Vagina (tissue), 2 donors: Measurements from ENCODE around the gene TNFSF8. TPM values are rescaled to one million over a fixed set of nuclear protein-coding genes. Genes with fewer than 3 reads are reported as not detected.

Experiments used
- DNase-seq, 2 donors: peaks; one replicate each; pipeline ENCODE4 v3.0.0-alpha.2; 2017; ENCODE audit errors: extremely low spot score in 2 of 2
- H3K27ac ChIP-seq: fragments of 200-600 bp; sonication (generic); one replicate; pipeline ENCODE4 v1.5.1; 2019
- H3K27me3 ChIP-seq: fragments of 200-600 bp; sonication (generic); one replicate; pipeline ENCODE4 v1.5.1; 2019
- H3K36me3 ChIP-seq, 2 donors: fragments of 200-600 bp; sonication (generic); one replicate each; pipeline ENCODE4 v1.5.1; 2017 to 2019
- H3K4me1 ChIP-seq: fragments of 200-600 bp; sonication (generic); one replicate; pipeline ENCODE4 v1.5.1; 2019
- H3K4me3 ChIP-seq, 2 donors: fragments of 200-600 bp; sonication (generic); 1 replicate in 1 of 2; 2 replicates in 1 of 2; pipeline ENCODE4 v1.5.1; 2016 to 2019
- H3K9me3 ChIP-seq: fragments of 200-600 bp; sonication (generic); one replicate; pipeline ENCODE4 v1.5.1; 2019
- CTCF ChIP-seq, 3 experiments: fragments of 450-650 bp in 2 of 3; fragments of 200-600 bp in 1 of 3; sonication (generic) in 1 of 3; IDR thresholded peaks; one replicate each; pipeline ENCODE4 v1.5.1; 2017 to 2019; ENCODE audit warnings: antibody characterized with exemption in 3 of 3, mild to moderate bottlenecking in 2 of 3, moderate library complexity in 2 of 3
- POLR2A ChIP-seq, 2 donors: fragments of 450-650 bp; IDR thresholded peaks; one replicate each; pipeline ENCODE4 v1.6.1; 2017; ENCODE audit warnings: antibody characterized with exemption in 2 of 2, mild to moderate bottlenecking in 2 of 2, moderate library complexity in 2 of 2
- POLR2AphosphoS5 ChIP-seq, 2 donors: sonication (generic); formaldehyde crosslinking; IDR thresholded peaks; one replicate each; pipeline ENCODE4 v1.9.0; 2017; ENCODE audit warnings: antibody characterized with exemption in 2 of 2, mild to moderate bottlenecking in 2 of 2, low read depth in 1 of 2; ENCODE audit not compliant: insufficient read depth in 1 of 2
- intact Hi-C: fragments of 100-400 bp; cut with DNase I; formaldehyde crosslinking; loops from one replicate; pipeline ENCODE4 v1.15.1; 2023
- total RNA-seq: library from RNA; depleted of rRNA; stranded (reverse); fragments of >200 nt; gene quantifications from one replicate; pipeline ENCODE4 v1.2.3, GENCODE V29; 2016

The TNFSF8 gene
- total RNA-seq, 1 donor from 2014 or later, result 4.2 TPM

- TF ChIP-seq POLR2A (IDR thresholded peaks at IDR 0.05), result no peak
- TF ChIP-seq CTCF (IDR thresholded peaks at IDR 0.05), result no peak
- no peak for TF ChIP-seq POLR2AphosphoS5 (IDR thresholded peaks at IDR 0.05; ENCODE audit: insufficient read depth in 1 of 2, low read depth in 1 of 2)
- Histone ChIP-seq H3K27ac (no peak overlapping the region), H3K4me1 (peaks cover 8% of the 10 kb centered on the region), H3K4me3 (no peak overlapping the region), H3K27me3 (no peaks in the 10 kb centered on the region), H3K36me3 (no peaks in the 10 kb centered on the region), H3K9me3 (no peaks in the 10 kb centered on the region)
- intact Hi-C loops, result no loop called here
- DNase-seq, result no peak
Observed at GRCh38 chr9:114899995-114900394, 30.4 kb downstream of the TNFSF8 start.

GRCh38 chr9:114899461-114899860, 30.9 kb downstream of the TNFSF8 start:
- no peak for DNase-seq
- Histone ChIP-seq H3K4me3 (no peak overlapping the region), H3K27ac (no peak overlapping the region), H3K27me3 (no peaks in the 10 kb centered on the region), H3K9me3 (no peaks in the 10 kb centered on the region), H3K36me3 (no peaks in the 10 kb centered on the region), H3K4me1 (peaks cover 13% of the 10 kb centered on the region)
- intact Hi-C loops, result no loop called here
- TF ChIP-seq CTCF (IDR thresholded peaks at IDR 0.05), result no peak
- TF ChIP-seq POLR2A (IDR thresholded peaks at IDR 0.05), result no peak
- no peak for TF ChIP-seq POLR2AphosphoS5 (IDR thresholded peaks at IDR 0.05; ENCODE audit: insufficient read depth in 1 of 2, low read depth in 1 of 2)

GRCh38 chr9:114898741-114899140, 31.6 kb downstream of the TNFSF8 start:
- peaks cover 13% of the 10 kb centered on the region for H3K4me1 ChIP-seq

GRCh38 chr9:114897196-114897595, 33.2 kb downstream of the TNFSF8 start:
- intact Hi-C loops, result no loop called here
- H3K9me3 ChIP-seq, result no peaks in the 10 kb centered on the region
- no peaks in the 10 kb centered on the region for H3K27me3 ChIP-seq
- H3K4me1 ChIP-seq, result peaks cover 13% of the 10 kb centered on the region
- TF ChIP-seq CTCF (IDR thresholded peaks at IDR 0.05) (no peak), POLR2AphosphoS5 (IDR thresholded peaks at IDR 0.05; ENCODE audit: insufficient read depth in 1 of 2, low read depth in 1 of 2) (no peak), POLR2A (IDR thresholded peaks at IDR 0.05) (no peak)
- no peaks in the 10 kb centered on the region for H3K36me3 ChIP-seq
- no peak overlapping the region for H3K4me3 ChIP-seq
- H3K27ac ChIP-seq, result no peak overlapping the region
- DNase-seq, result no peak

More at GRCh38 chr9:114898741-114899140, 31.6 kb downstream of the TNFSF8 start:
- no peak for TF ChIP-seq POLR2A (IDR thresholded peaks at IDR 0.05)
- no peak for TF ChIP-seq CTCF (IDR thresholded peaks at IDR 0.05)
- TF ChIP-seq POLR2AphosphoS5 (IDR thresholded peaks at IDR 0.05; ENCODE audit: insufficient read depth in 1 of 2, low read depth in 1 of 2), result no peak
- Histone ChIP-seq H3K27me3 (no peaks in the 10 kb centered on the region), H3K36me3 (no peaks in the 10 kb centered on the region), H3K9me3 (no peaks in the 10 kb centered on the region), H3K4me3 (no peak overlapping the region), H3K27ac (no peak overlapping the region)
- no peak for DNase-seq
- intact Hi-C loops, result no loop called here

- Histone ChIP-seq H3K9me3 (no peaks in the 10 kb centered on the region), H3K4me3 (no peak overlapping the region), H3K27me3 (no peaks in the 10 kb centered on the region), H3K4me1 (peaks cover 13% of the 10 kb centered on the region), H3K27ac (no peak overlapping the region), H3K36me3 (no peaks in the 10 kb centered on the region)
- intact Hi-C loops, result no loop called here
- no peak for TF ChIP-seq POLR2AphosphoS5 (IDR thresholded peaks at IDR 0.05; ENCODE audit: insufficient read depth in 1 of 2, low read depth in 1 of 2)
- no peak for TF ChIP-seq POLR2A (IDR thresholded peaks at IDR 0.05)
- TF ChIP-seq CTCF (IDR thresholded peaks at IDR 0.05), result no peak
- DNase-seq, result no peak
Observed at GRCh38 chr9:114896344-114896743, 34.0 kb downstream of the TNFSF8 start.
